Glutamatergic neuron (in vitro differentiated cells): ENCODE data around the gene SH2D4B. TPM values are rescaled to one million over a fixed set of nuclear protein-coding genes. Genes with fewer than 3 reads are reported as not detected.

Experiments used
- DNase-seq: peaks from one replicate; pipeline ENCODE4 v3.0.0; 2022
- H3K27ac Mint-ChIP-seq: one replicate; pipeline ENCODE4 v1.8.0; 2020; ENCODE audit warnings: mild to moderate bottlenecking, mixed read lengths, inconsistent platforms; ENCODE audit not compliant: unreplicated experiment
- H3K27me3 Mint-ChIP-seq: one replicate; pipeline ENCODE4 v1.8.0; 2020; ENCODE audit warnings: mild to moderate bottlenecking, moderate library complexity, mixed read lengths, inconsistent platforms; ENCODE audit not compliant: unreplicated experiment
- H3K36me3 Mint-ChIP-seq: one replicate; pipeline ENCODE4 v1.8.0; 2020; ENCODE audit warnings: mild to moderate bottlenecking, mixed read lengths, inconsistent platforms; ENCODE audit not compliant: unreplicated experiment
- H3K4me1 Mint-ChIP-seq: one replicate; pipeline ENCODE4 v1.8.0; 2020; ENCODE audit warnings: mild to moderate bottlenecking, low read depth, mixed read lengths, inconsistent platforms; ENCODE audit not compliant: unreplicated experiment
- H3K4me3 Mint-ChIP-seq: one replicate; pipeline ENCODE4 v1.8.0; 2020; ENCODE audit warnings: mild to moderate bottlenecking, mixed read lengths, inconsistent platforms; ENCODE audit not compliant: unreplicated experiment
- H3K9me3 Mint-ChIP-seq: one replicate; pipeline ENCODE4 v1.8.0; 2020; ENCODE audit warnings: mild to moderate bottlenecking, moderate library complexity, mixed read lengths, inconsistent platforms; ENCODE audit not compliant: unreplicated experiment
- total RNA-seq: library from RNA; stranded (reverse); fragmentation: NEBNext Ultra II Directional; extraction: Animal tissue kit (Norgen Biotek cat#: 25700); gene quantifications from one replicate; pipeline ENCODE4 v1.2.1, GENCODE V29; 2021; ENCODE audit not compliant: unreplicated experiment
- TF ChIP-seq, protein P1 (sequence below): fragments of 200-600 bp; sonication (generic); IDR thresholded peaks from one replicate; pipeline ENCODE4 v1.5.0; 2021; ENCODE audit not compliant: partially characterized antibody, unreplicated experiment

SH2D4B gene
- total RNA-seq, 1 donor from 2014 or later = 0.12 TPM

DNA sequence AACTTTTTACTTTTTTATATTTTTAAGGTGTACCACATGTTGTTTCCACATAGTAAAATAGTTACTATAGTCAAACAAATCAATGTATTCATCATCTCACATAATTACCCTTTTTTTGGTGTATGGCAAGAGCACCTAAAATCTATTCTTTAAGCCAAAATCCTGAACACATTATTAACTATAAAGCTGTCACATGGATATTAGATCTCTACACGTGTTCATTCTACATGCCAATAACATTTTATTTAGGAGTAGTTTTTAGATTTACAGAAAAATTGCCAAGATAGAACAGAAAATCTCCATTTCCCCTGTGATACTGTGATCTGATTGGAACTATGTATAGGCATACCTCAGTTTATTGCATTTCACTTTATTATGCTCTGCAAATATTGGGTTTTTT, 137.1 kb downstream of the SH2D4B start:
- Mint-ChIP-seq H3K27me3 (no peaks in the 10 kb centered on the region), H3K9me3 (peaks cover 4% of the 10 kb centered on the region), H3K27ac (no peak overlapping the region), H3K36me3 (peaks cover 6% of the 10 kb centered on the region), H3K4me3 (no peak overlapping the region), H3K4me1 (no peaks in the 10 kb centered on the region)
- TF ChIP-seq, protein P1, sequence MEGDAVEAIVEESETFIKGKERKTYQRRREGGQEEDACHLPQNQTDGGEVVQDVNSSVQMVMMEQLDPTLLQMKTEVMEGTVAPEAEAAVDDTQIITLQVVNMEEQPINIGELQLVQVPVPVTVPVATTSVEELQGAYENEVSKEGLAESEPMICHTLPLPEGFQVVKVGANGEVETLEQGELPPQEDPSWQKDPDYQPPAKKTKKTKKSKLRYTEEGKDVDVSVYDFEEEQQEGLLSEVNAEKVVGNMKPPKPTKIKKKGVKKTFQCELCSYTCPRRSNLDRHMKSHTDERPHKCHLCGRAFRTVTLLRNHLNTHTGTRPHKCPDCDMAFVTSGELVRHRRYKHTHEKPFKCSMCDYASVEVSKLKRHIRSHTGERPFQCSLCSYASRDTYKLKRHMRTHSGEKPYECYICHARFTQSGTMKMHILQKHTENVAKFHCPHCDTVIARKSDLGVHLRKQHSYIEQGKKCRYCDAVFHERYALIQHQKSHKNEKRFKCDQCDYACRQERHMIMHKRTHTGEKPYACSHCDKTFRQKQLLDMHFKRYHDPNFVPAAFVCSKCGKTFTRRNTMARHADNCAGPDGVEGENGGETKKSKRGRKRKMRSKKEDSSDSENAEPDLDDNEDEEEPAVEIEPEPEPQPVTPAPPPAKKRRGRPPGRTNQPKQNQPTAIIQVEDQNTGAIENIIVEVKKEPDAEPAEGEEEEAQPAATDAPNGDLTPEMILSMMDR = no peak
- no peak for DNase-seq

DNA sequence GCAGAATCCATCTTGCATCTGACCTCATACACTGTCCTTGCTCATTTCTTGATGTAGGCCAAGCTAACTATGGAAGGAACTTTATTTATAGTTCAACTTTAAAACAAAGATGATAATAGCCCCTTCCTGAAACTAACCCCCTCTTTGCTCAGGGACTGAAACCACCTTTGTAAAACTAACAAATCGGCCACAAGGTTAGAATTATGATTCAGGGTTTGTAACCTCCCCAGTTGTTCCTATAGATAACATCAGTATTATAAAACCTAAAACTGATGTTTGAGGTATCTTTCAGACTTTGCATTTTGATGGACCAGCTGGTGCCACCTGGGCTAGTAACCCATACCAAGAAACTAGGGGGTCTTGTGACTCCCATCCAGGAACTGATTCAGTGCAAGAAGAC, 143.4 kb downstream of the SH2D4B start:
- H3K9me3 Mint-ChIP-seq = peaks cover 4% of the 10 kb centered on the region
- no peaks in the 10 kb centered on the region for H3K27me3 Mint-ChIP-seq
- DNase-seq = no peak
- no peaks in the 10 kb centered on the region for H3K4me1 Mint-ChIP-seq
- no peak overlapping the region for H3K27ac Mint-ChIP-seq
- H3K4me3 Mint-ChIP-seq = no peak overlapping the region
- peaks cover 6% of the 10 kb centered on the region for H3K36me3 Mint-ChIP-seq
- TF ChIP-seq, protein P1 = no peak

DNA sequence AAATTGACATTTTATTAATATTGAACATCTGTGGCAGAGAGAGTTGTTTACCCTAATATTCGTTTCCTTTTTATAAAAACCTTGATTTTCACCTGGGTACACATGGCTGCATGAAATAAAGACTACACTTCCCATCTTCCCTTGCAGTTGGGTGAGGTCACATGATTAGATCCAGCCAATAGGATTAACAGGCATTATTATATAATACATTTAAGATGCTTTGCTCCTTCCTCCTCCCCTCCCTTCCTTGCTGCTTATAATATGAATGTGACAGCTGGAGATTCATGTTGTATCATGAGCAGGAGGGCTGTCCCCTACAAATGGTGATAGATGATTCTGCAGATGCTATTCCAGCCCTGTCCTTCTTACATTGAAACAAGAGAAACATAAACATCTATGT, 146.6 kb downstream of the SH2D4B start:
- Mint-ChIP-seq H3K9me3 (no peaks in the 10 kb centered on the region), H3K27ac (no peak overlapping the region), H3K4me1 (no peaks in the 10 kb centered on the region), H3K4me3 (no peak overlapping the region), H3K36me3 (no peaks in the 10 kb centered on the region), H3K27me3 (no peaks in the 10 kb centered on the region)
- TF ChIP-seq, protein P1 = no peak
- DNase-seq = no peak

DNA sequence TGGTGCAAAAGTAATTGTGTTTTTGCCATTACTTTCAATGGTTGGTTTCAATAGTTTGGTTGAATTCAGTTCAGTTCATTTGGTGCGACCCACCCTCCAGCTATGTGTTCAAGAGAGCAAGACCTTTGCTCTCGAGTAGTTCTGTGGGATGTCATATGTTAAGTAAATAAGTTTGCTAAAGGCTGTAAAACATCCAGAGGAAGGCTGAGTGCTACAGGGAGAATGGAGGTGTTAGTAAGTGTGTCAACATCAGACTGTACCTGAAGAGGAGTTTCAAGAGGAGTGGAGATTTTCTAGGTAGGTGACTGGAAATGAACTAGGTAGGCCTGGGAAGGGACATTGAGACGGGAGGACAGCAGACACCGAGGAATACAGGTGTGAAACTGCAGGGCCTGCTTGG, 147.7 kb downstream of the SH2D4B start:
- Mint-ChIP-seq H3K9me3 (no peaks in the 10 kb centered on the region), H3K36me3 (peaks cover 2% of the 10 kb centered on the region), H3K4me1 (no peaks in the 10 kb centered on the region), H3K27ac (no peak overlapping the region), H3K4me3 (no peak overlapping the region), H3K27me3 (no peaks in the 10 kb centered on the region)
- TF ChIP-seq, protein P1 = no peak
- no peak for DNase-seq

DNA sequence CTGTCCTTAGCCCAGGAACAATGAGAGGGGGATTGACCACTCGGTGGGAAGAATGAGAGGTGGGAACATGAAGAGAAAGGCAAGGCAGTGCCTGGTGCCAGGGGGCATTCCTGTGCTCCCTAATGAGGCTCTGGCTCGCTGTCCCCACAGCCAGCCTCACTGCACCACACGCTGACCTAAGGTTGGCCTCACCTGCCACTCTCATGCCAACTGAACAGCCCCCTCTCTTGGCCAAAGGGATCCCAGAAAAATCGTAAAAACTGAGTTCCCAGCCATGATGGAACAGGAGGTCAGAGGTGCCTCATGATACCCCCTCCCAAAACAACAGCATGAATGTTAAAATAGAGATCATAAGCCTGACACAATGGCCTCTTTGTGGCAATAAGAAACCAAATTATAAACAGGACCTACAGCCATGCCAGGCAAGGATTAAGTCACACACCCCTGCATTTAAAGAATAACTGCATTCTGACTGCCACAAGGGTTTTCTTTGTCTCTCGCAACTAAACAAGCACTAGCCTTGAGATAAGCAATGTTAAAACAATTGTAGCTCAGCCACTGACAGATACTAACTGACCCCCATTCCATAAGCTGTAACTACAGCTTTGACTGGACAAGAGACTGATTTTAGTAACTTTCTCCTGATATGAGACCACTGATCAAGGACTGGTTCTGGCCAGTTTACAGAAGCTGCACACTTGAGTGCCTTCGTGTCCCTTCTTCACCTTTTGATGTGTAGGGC, 149.2 kb downstream of the SH2D4B start:
- peaks cover 2% of the 10 kb centered on the region for H3K27me3 Mint-ChIP-seq
- no peak overlapping the region for H3K4me3 Mint-ChIP-seq
- H3K27ac Mint-ChIP-seq = no peak overlapping the region
- DNase-seq = no peak
- H3K9me3 Mint-ChIP-seq = no peaks in the 10 kb centered on the region
- TF ChIP-seq, protein P1 = no peak
- peaks cover 7% of the 10 kb centered on the region for H3K36me3 Mint-ChIP-seq
- no peaks in the 10 kb centered on the region for H3K4me1 Mint-ChIP-seq
